Common myeloid progenitor, CD34-positive (primary cell): ENCODE measurements around the gene GRID2.
A peak's percentile ranks its signal among the peaks of the same experiment; 100 is the strongest.

Experiments
- CTCF ChIA-PET: fragments of 350-600 bp; sonication (Branson Sonifier 250); formaldehyde crosslinking; loops from one replicate; lab custom pipeline; 2021; ENCODE audit warnings: antibody characterized with exemption; lab: Charles Lee
- POLR2A ChIA-PET: fragments of 350-600 bp; sonication (Branson Sonifier 250); formaldehyde crosslinking; loops from one replicate; lab custom pipeline; 2021; ENCODE audit warnings: antibody characterized with exemption; lab: Charles Lee
- DNase-seq, 3 donors: peaks; one replicate each; pipeline versions ENCODE4 v3.0.0 to v3.0.0-alpha.2; 2013
- H3K27ac ChIP-seq, 2 experiments: 1 replicate in 1 of 2; 2 replicates in 1 of 2; pipeline ENCODE4 v1.7.0; 2013; ENCODE audit warnings: inconsistent platforms in 2 of 2, low read length in 2 of 2, mild to moderate bottlenecking in 2 of 2, low read depth in 1 of 2, moderate library complexity in 1 of 2; ENCODE audit not compliant: severe bottlenecking in 2 of 2, insufficient read depth in 1 of 2, poor library complexity in 1 of 2
- H3K27me3 ChIP-seq, 5 experiments: replicated peaks in 2 of 5; 1 replicate in 3 of 5; 2 replicates in 2 of 5; pipeline versions ENCODE4 v1.6.1 to v1.7.0; 2013; ENCODE audit warnings: low read length in 4 of 5, mild to moderate bottlenecking in 2 of 5, moderate library complexity in 2 of 5, inconsistent platforms in 1 of 5; ENCODE audit not compliant: insufficient read depth in 5 of 5, control insufficient read depth in 4 of 5
- H3K36me3 ChIP-seq, 4 experiments: 1 replicate in 2 of 4; 2 replicates in 2 of 4; pipeline versions ENCODE4 v1.6.1 to v1.7.0; 2013; ENCODE audit warnings: low read length in 3 of 4, control low read depth in 1 of 4, mild to moderate bottlenecking in 1 of 4; ENCODE audit not compliant: control insufficient read depth in 4 of 4, insufficient read depth in 4 of 4
- H3K4me1 ChIP-seq, 4 experiments: 1 replicate in 3 of 4; 2 replicates in 1 of 4; pipeline versions ENCODE4 v1.6.1 to v1.7.1; 2013; ENCODE audit warnings: low read length in 3 of 4, mild to moderate bottlenecking in 3 of 4, control low read depth in 1 of 4, inconsistent platforms in 1 of 4, moderate library complexity in 1 of 4; ENCODE audit not compliant: control insufficient read depth in 4 of 4, insufficient read depth in 4 of 4; ENCODE audit errors: control extremely low read depth in 1 of 4
- H3K4me3 ChIP-seq, 7 experiments: 1 replicate in 4 of 7; 2 replicates in 3 of 7; pipeline versions ENCODE4 v1.5.1 to v1.7.0; 2013; ENCODE audit warnings: mild to moderate bottlenecking in 7 of 7, low read length in 6 of 7, moderate library complexity in 6 of 7, inconsistent platforms in 2 of 7, low read depth in 2 of 7, control low read depth in 1 of 7; ENCODE audit not compliant: insufficient read depth in 4 of 7, control insufficient read depth in 1 of 7; ENCODE audit errors: extremely low read depth in 1 of 7
- H3K9me3 ChIP-seq, 5 experiments: 1 replicate in 4 of 5; 2 replicates in 1 of 5; pipeline versions ENCODE4 v1.6.1 to v1.7.1; 2013; ENCODE audit warnings: low read length in 4 of 5, mild to moderate bottlenecking in 2 of 5, inconsistent platforms in 1 of 5, low read depth in 1 of 5, moderate library complexity in 1 of 5; ENCODE audit not compliant: control insufficient read depth in 4 of 5, insufficient read depth in 2 of 5; ENCODE audit errors: control extremely low read depth in 1 of 5
- WGBS: methylation state at CpG from one replicate; pipeline ENCODE4 v1.1.5; 2013; ENCODE audit not compliant: insufficient coverage; 5-methylcytosine and 5-hydroxymethylcytosine counted together

The GRID2 gene

DNA sequence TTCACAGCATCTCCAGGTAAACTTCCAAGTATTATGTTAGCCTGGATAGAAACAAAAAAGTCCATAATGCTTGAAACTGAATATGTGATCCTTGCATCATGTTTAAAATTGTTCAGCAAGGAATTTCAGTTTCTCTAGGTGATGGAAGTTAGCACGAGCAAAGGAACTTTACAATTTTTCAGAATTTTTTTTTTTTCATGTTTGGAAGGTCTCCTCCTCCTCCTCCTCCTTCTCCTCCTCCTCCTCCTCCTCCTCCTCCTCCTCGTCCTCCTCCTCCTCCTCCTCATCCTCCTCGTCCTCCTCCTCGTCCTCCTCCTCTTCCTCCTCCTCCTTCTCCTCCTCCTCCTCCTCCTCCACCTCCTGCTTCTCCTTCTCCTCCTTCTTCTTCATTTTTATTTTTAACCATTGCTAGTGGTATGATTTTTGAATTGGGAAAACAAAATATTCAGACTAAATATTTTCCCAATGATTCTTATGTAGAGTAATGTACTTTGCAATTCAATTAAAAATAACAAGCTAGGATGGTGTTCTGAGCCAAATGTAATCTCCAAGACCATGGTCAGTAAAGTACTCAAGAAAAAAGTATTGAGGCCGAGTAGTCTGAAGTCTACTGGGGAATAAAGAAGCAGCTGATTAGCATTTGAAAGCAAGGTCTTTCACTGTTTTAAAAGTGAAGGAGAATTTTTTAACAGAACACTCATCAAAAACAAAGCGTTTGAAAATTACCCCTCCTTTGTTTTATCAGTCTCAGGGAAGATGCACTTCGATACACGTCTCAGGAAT, 1103.9 kb downstream of the GRID2 start:
- Histone ChIP-seq H3K4me3 (no peak overlapping the region), H3K36me3 (no peaks in the 10 kb centered on the region), H3K27me3 (peaks cover 0 to 2% (median 0%) of the 10 kb centered on the region in 5 experiments), H3K4me1 (no peaks in the 10 kb centered on the region), H3K9me3 (no peaks in the 10 kb centered on the region), H3K27ac (no peak overlapping the region)
- CTCF ChIA-PET: no interaction called here
- no peak for DNase-seq
- POLR2A ChIA-PET: no interaction called here
- WGBS: 100% methylated on average over 1 of the region's 8 CpGs

DNA sequence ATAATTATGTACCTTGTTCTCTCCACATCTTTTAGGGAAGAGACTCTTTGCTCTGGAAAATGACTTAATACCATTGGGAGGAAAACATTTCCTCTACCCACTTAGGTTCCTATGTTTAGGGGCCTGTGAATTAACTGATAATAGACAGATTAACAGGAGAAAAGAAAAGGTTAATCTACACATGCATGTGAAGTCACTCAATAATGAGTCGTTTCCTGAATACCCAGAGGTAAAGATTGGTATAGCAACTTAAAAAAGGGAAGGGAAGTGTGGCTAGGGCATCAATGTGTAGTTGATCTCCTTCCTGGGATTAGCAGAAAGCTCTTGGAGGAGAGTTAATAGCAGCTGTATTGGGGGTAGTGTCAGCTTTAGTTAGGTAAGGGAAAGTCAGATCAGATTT, 1105.3 kb downstream of the GRID2 start:
- POLR2A ChIA-PET: interaction anchor here (0.6 kb wide), 1 partner anchor 1709 kb away, joined by 6 read pairs; no protein-coding TSS in a partner anchor
- 7% methylated on average over 1 of the region's 1 CpG for WGBS

DNA sequence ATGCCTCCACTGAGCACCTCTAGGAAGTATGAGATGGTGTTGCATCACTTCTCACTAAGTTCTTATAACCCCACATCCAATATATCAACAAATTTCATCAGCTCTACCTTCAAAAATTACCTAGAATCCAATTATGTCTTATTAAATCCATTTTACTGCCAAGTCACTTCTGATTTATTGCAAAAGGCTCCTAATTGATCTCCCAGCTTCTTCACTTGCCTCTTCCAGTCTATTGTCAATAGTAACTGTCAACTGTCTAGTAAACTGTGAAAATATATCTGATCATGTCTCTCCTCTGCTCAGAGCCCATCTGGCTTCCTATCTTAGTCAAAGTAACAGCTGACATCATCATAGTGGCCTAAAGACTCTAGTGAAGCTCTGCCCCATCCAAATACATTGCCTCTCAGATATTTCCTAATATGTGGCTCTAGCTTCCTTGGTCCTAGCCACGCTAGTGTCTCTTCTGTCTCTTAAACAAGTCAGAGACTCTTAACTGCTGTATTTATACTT, 1110.3 kb downstream of the GRID2 start:
- 100% methylated on average over 1 of the region's 1 CpG for WGBS
- ChIA-PET CTCF (no interaction called here), POLR2A (no interaction called here)
- no peaks in the 10 kb centered on the region for H3K9me3 ChIP-seq
- no peaks in the 10 kb centered on the region for H3K27me3 ChIP-seq
- H3K36me3 ChIP-seq: no peaks in the 10 kb centered on the region
- no peak for DNase-seq
- no peak overlapping the region for H3K27ac ChIP-seq
- H3K4me1 ChIP-seq: no peaks in the 10 kb centered on the region
- no peak overlapping the region for H3K4me3 ChIP-seq

More for the DNA sequence above, 1105.3 kb downstream of the GRID2 start:
- H3K4me1 ChIP-seq: no peaks in the 10 kb centered on the region
- H3K27me3 ChIP-seq: peaks cover 0 to 2% (median 0%) of the 10 kb centered on the region in 5 experiments
- CTCF ChIA-PET: no interaction called here
- no peak overlapping the region for H3K27ac ChIP-seq
- DNase-seq: peak in 2 of 3 donors; percentile 1 to 3
- H3K4me3 ChIP-seq: no peak overlapping the region
- no peaks in the 10 kb centered on the region for H3K9me3 ChIP-seq
- no peaks in the 10 kb centered on the region for H3K36me3 ChIP-seq

DNA sequence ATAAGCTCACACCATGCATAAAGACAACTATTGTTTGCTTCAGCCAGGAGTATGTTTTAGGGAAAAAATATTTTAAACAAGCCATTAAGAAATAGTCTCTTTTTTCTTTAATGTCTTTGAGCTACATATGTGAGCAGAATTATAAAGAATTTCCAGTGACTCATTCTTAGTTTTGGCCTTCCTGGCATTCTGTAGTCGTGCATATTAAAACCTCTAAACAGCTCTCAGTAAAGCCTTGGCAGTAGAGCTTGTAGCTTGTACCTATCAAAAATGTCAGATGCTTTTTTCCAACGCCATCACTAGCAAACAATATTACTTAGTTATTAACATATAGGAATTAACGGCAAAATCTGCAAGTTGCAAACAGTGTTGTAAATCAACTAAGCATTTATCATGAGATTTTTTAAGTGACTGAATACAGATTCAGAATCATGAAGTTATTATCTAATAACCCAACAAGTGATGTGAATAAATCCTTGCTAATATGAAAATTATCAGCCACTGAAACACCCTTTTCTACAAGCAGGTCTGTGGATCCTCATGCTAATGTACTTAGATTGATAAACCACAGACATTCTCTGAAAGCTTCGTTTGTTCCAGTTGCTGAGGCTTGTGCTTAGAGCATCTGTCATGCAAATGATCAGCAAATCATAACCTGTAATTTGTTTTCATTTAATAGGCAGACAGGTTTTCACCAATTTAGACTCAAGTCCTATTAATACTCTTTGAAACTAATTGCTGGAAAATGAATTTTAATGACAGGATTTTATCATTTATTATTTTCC, 1112.8 kb downstream of the GRID2 start:
- WGBS: 100% methylated on average over 1 of the region's 4 CpGs
- ChIA-PET POLR2A (no interaction called here), CTCF (no interaction called here)
- H3K27ac ChIP-seq: no peak overlapping the region
- H3K27me3 ChIP-seq: no peaks in the 10 kb centered on the region
- H3K4me3 ChIP-seq: no peak overlapping the region
- H3K4me1 ChIP-seq: no peaks in the 10 kb centered on the region
- no peaks in the 10 kb centered on the region for H3K36me3 ChIP-seq
- no peak for DNase-seq
- no peaks in the 10 kb centered on the region for H3K9me3 ChIP-seq

DNA sequence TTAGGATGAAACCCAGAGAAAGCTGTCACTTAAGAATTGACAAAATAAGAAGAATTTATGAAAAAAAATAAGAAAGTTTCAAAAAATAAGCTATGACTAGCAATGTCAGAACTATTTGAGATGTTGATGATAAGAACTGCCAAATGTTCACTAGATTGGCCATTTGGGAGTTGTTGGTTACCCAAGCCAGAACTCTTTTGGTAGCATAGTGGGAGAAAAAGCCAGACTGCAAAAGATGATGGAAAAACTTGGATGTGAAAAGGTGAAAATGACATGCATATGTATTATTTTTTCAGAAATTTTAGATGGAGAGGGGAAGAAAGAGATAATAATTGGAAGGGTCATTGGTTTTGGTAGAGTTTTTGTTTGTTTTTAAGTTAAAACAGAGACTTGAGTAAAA, 1127.6 kb downstream of the GRID2 start:
- Histone ChIP-seq H3K4me3 (no peak overlapping the region), H3K27ac (no peak overlapping the region), H3K9me3 (no peaks in the 10 kb centered on the region), H3K4me1 (no peaks in the 10 kb centered on the region), H3K36me3 (no peaks in the 10 kb centered on the region), H3K27me3 (no peaks in the 10 kb centered on the region)
- ChIA-PET POLR2A (no interaction called here), CTCF (no interaction called here)
- no peak for DNase-seq

- WGBS: 100% methylated on average over 1 of the region's 3 CpGs
Measured at GRCh38 chr4:93433840-93434239, 1130.1 kb downstream of the GRID2 start.

More at GRCh38 chr4:93433840-93434239, 1130.1 kb downstream of the GRID2 start:
- Histone ChIP-seq H3K4me3 (no peak overlapping the region), H3K9me3 (no peaks in the 10 kb centered on the region), H3K36me3 (no peaks in the 10 kb centered on the region), H3K27ac (no peak overlapping the region), H3K4me1 (no peaks in the 10 kb centered on the region), H3K27me3 (no peaks in the 10 kb centered on the region)
- DNase-seq: no peak
- POLR2A ChIA-PET: interaction anchor here (0.6 kb wide), 1 partner anchor 10 kb away, joined by 3 read pairs; no protein-coding TSS in a partner anchor
- CTCF ChIA-PET: no interaction called here
